SH-SY5Y (cell line): ENCODE measurements around the gene PHACTR1.

Source experiments
- GATA2 ChIP-seq: IDR thresholded peaks from 2 replicates; pipeline ENCODE4 v1.6.1; 2011; ENCODE audit warnings: mild to moderate bottlenecking, low read depth, low read length
- GATA3 ChIP-seq: IDR thresholded peaks from 2 replicates; pipeline ENCODE4 v1.6.1; 2011; ENCODE audit warnings: low read depth, mild to moderate bottlenecking, low read length, moderate library complexity

Gene PHACTR1

GRCh38 chr6:12806136-12806535, 89.6 kb downstream of the PHACTR1 start:
- no peak for TF ChIP-seq GATA3
- no peak for TF ChIP-seq GATA2

- TF ChIP-seq GATA2 = no peak
Observed at GRCh38 chr6:12806796-12807195, 90.2 kb downstream of the PHACTR1 start.

GRCh38 chr6:12811519-12811918, 95.0 kb downstream of the PHACTR1 start:
- TF ChIP-seq GATA2 (no peak), GATA3 (no peak)

GRCh38 chr6:12813321-12813720, 96.8 kb downstream of the PHACTR1 start:
- TF ChIP-seq GATA3 = no peak
- no peak for TF ChIP-seq GATA2

GRCh38 chr6:12814015-12814414, 97.4 kb downstream of the PHACTR1 start:
- TF ChIP-seq GATA2 (no peak), GATA3 (no peak)

GRCh38 chr6:12815089-12815488, 98.5 kb downstream of the PHACTR1 start:
- TF ChIP-seq GATA2 (no peak), GATA3 (no peak)

- TF ChIP-seq GATA3 (no peak), GATA2 (no peak)
Observed at GRCh38 chr6:12815884-12816600, 99.5 kb downstream of the PHACTR1 start.

GRCh38 chr6:12818324-12818723, 101.8 kb downstream of the PHACTR1 start:
- TF ChIP-seq GATA3 = no peak

- TF ChIP-seq GATA2 = no peak
- TF ChIP-seq GATA3 = no peak
Observed at GRCh38 chr6:12823847-12824246, 107.3 kb downstream of the PHACTR1 start.

GRCh38 chr6:12826584-12826983, 110.0 kb downstream of the PHACTR1 start:
- TF ChIP-seq GATA2 = no peak
- TF ChIP-seq GATA3 = no peak

- no peak for TF ChIP-seq GATA3
- TF ChIP-seq GATA2 = no peak
Observed at GRCh38 chr6:12827921-12828320, 111.4 kb downstream of the PHACTR1 start.

- TF ChIP-seq GATA2 (no peak), GATA3 (no peak)
Observed at GRCh38 chr6:12832226-12832735, 115.7 kb downstream of the PHACTR1 start.

- no peak for TF ChIP-seq GATA2
- TF ChIP-seq GATA3 = no peak
Observed at GRCh38 chr6:12836009-12836408, 119.4 kb downstream of the PHACTR1 start.

GRCh38 chr6:12841619-12842018, 125.1 kb downstream of the PHACTR1 start:
- TF ChIP-seq GATA2 = no peak
- TF ChIP-seq GATA3 = no peak

- TF ChIP-seq GATA2 (no peak), GATA3 (no peak)
Observed at GRCh38 chr6:12842114-12842513, 125.5 kb downstream of the PHACTR1 start.

- TF ChIP-seq GATA3 = no peak
- TF ChIP-seq GATA2 = no peak
Observed at GRCh38 chr6:12842658-12843057, 126.1 kb downstream of the PHACTR1 start.
